HCT116 (cell line): ENCODE measurements around the gene CUEDC1. TPM values are rescaled to one million over a fixed set of nuclear protein-coding genes. Genes with fewer than 3 reads are reported as not detected.

Experiments used
- ATAC-seq: fragments of 200-7000 bp; cut with Tn5 transposase; 2 replicates; pipeline ENCODE4 v1.9.1; 2020; ENCODE audit warnings: mild to moderate bottlenecking, moderate library complexity
- BruUV-seq: library from RNA; stranded (reverse); fragments of 400-500 nt; replicated peaks from 2 replicates; lab custom pipeline; 2021; lab: Mats Ljungman, UMichigan
- CTCF ChIA-PET: fragments of 300-600 bp; sonication (Branson Sonifier 250); formaldehyde crosslinking; loops from one replicate; lab custom pipeline; 2021; ENCODE audit warnings: antibody characterized with exemption; lab: Charles Lee
- POLR2A ChIA-PET: fragments of 300-600, 350-600 bp; sonication (Branson Sonifier 250); formaldehyde crosslinking; loops from one replicate; lab custom pipeline; 2021; ENCODE audit warnings: antibody characterized with exemption; lab: Charles Lee
- RAD21 ChIA-PET, 2 experiments: fragments of 300-600 bp; sonication (Branson Sonifier 250); formaldehyde crosslinking; loops; one replicate each; lab custom pipeline; 2023; ENCODE audit warnings: low total read pairs in 2 of 2; ENCODE audit not compliant: uncharacterized antibody in 2 of 2, unreplicated experiment in 2 of 2, low non-redundant PET in 1 of 2; lab: Charles Lee
- DNase-seq: peaks from one replicate; pipeline ENCODE4 v3.0.0-alpha.2; 2010; ENCODE audit warnings: low read depth, low spot score
- H2AFZ ChIP-seq: fragments of 200-600 bp; shearing (Covaris generic), sonication (generic); 2 replicates; pipeline ENCODE4 v1.6.1; 2017; ENCODE audit warnings: low read depth, mixed run types, mixed read lengths, antibody characterized with exemption, low read length; ENCODE audit not compliant: poor library complexity, severe bottlenecking
- H3K27ac ChIP-seq: 2 replicates; pipeline ENCODE4 v1.5.1; 2012; ENCODE audit warnings: low read depth, low read length
- H3K27me3 ChIP-seq: fragments of 200-600 bp; sonication (generic); 2 replicates; pipeline ENCODE4 v1.6.1; 2016; ENCODE audit warnings: mixed run types, low read length, mixed read lengths; ENCODE audit not compliant: insufficient read depth
- H3K36me3 ChIP-seq, 2 experiments: fragments of 200-500 bp in 1 of 2; fragments of 200-600 bp in 1 of 2; sonication (Bioruptor generic) in 1 of 2; sonication (generic) in 1 of 2; 2 replicates each; pipeline versions ENCODE4 v1.5.1 to v1.6.1; 2014 to 2016; ENCODE audit warnings: low read length in 2 of 2, inconsistent platforms in 1 of 2, mixed read lengths in 1 of 2, mixed run types in 1 of 2; ENCODE audit not compliant: insufficient read depth in 2 of 2, control insufficient read depth in 1 of 2
- H3K4me1 ChIP-seq, 2 experiments: fragments of 200-600 bp in 1 of 2; sonication (generic) in 1 of 2; 2 replicates each; pipeline versions ENCODE4 v1.5.1 to v1.6.1; 2012 to 2017; ENCODE audit warnings: low read length in 2 of 2, inconsistent platforms in 1 of 2, mild to moderate bottlenecking in 1 of 2, mixed read lengths in 1 of 2, mixed run types in 1 of 2, moderate library complexity in 1 of 2; ENCODE audit not compliant: insufficient read depth in 2 of 2, control insufficient read depth in 1 of 2
- H3K4me2 ChIP-seq: fragments of 200-600 bp; sonication (generic); 2 replicates; pipeline ENCODE4 v1.6.1; 2017; ENCODE audit warnings: mixed run types, low read length, mixed read lengths
- H3K4me3 ChIP-seq, 2 experiments: fragments of 200-600 bp in 1 of 2; sonication (generic) in 1 of 2; replicated peaks in 1 of 2; 2 replicates each; pipeline ENCODE4 v1.5.1; 2011 to 2016; ENCODE audit warnings: low read length in 2 of 2, control low read depth in 1 of 2, low read depth in 1 of 2, mild to moderate bottlenecking in 1 of 2, mixed read lengths in 1 of 2, mixed run types in 1 of 2
- H3K79me2 ChIP-seq: fragments of 200-600 bp; sonication (generic); 2 replicates; pipeline ENCODE4 v1.6.1; 2017; ENCODE audit warnings: mild to moderate bottlenecking, mixed run types, low read length, moderate library complexity, mixed read lengths; ENCODE audit not compliant: insufficient read depth
- H3K9ac ChIP-seq: fragments of 200-600 bp; sonication (generic); 2 replicates; pipeline ENCODE4 v1.6.1; 2016; ENCODE audit warnings: low read length, mixed read lengths
- H3K9me2 ChIP-seq: fragments of 200-600 bp; sonication (generic), shearing (Covaris generic); 2 replicates; pipeline ENCODE4 v1.6.1; 2017; ENCODE audit warnings: mixed run types, mild to moderate bottlenecking, moderate library complexity; ENCODE audit not compliant: insufficient read depth
- H3K9me3 ChIP-seq, 2 experiments: fragments of 200-500 bp in 1 of 2; fragments of 200-600 bp in 1 of 2; sonication (Bioruptor generic) in 1 of 2; sonication (generic) in 1 of 2; 2 replicates each; pipeline ENCODE4 v1.6.1; 2014 to 2017; ENCODE audit warnings: low read length in 2 of 2, mixed read lengths in 2 of 2, inconsistent platforms in 1 of 2, low read depth in 1 of 2, mild to moderate bottlenecking in 1 of 2, mixed run types in 1 of 2, moderate library complexity in 1 of 2; ENCODE audit not compliant: control insufficient read depth in 1 of 2, insufficient read depth in 1 of 2
- H4K20me1 ChIP-seq: fragments of 200-600 bp; sonication (generic), shearing (Covaris generic); 2 replicates; pipeline ENCODE4 v1.6.1; 2017; ENCODE audit warnings: mixed run types, mild to moderate bottlenecking, moderate library complexity; ENCODE audit not compliant: insufficient read depth
- ELF1 ChIP-seq: IDR thresholded peaks from 2 replicates; pipeline ENCODE4 v1.6.1; 2012; ENCODE audit warnings: low read depth, borderline replicate concordance
- JUND ChIP-seq: IDR thresholded peaks from 2 replicates; pipeline ENCODE4 v1.6.1; 2012
- POLR2A ChIP-seq: IDR thresholded peaks from 2 replicates; pipeline ENCODE4 v1.7.0; 2011; ENCODE audit warnings: borderline replicate concordance; ENCODE audit not compliant: insufficient read depth, insufficient read length; ENCODE audit errors: extremely low read depth
- RAD21 ChIP-seq: IDR thresholded peaks from 2 replicates; pipeline ENCODE4 v1.6.1; 2012; ENCODE audit warnings: low read depth, mild to moderate bottlenecking
- SP1 ChIP-seq: IDR thresholded peaks from 2 replicates; pipeline ENCODE4 v1.6.1; 2012; ENCODE audit warnings: low read depth
- SRF ChIP-seq: IDR thresholded peaks from 2 replicates; pipeline ENCODE4 v1.6.1; 2012; ENCODE audit warnings: low read depth
- YY1 ChIP-seq: IDR thresholded peaks from 2 replicates; pipeline ENCODE4 v1.6.1; 2011; ENCODE audit warnings: low read length, low read depth, moderate library complexity, mild to moderate bottlenecking; ENCODE audit not compliant: insufficient replicate concordance; ENCODE audit errors: extremely low read depth
- intact Hi-C: fragments of 100-400 bp; cut with micrococcal nuclease; formaldehyde crosslinking; loops from 2 replicates; pipeline ENCODE4 v1.10.0; 2022
- total RNA-seq: library from RNA; stranded (reverse); gene quantifications from one replicate; pipeline ENCODE4 v1.2.1, GENCODE V29; 2021; ENCODE audit not compliant: unreplicated experiment
- TF ChIP-seq, protein P1 (sequence below): IDR thresholded peaks from 2 replicates; pipeline ENCODE4 v1.6.1; 2012
- TF ChIP-seq, protein P2 (sequence below): IDR thresholded peaks from 2 replicates; pipeline ENCODE4 v1.6.1; 2012; ENCODE audit warnings: low read depth

CUEDC1 gene
- total RNA-seq, 1 experiment from 2014 or later: 60.2 TPM

DNA sequence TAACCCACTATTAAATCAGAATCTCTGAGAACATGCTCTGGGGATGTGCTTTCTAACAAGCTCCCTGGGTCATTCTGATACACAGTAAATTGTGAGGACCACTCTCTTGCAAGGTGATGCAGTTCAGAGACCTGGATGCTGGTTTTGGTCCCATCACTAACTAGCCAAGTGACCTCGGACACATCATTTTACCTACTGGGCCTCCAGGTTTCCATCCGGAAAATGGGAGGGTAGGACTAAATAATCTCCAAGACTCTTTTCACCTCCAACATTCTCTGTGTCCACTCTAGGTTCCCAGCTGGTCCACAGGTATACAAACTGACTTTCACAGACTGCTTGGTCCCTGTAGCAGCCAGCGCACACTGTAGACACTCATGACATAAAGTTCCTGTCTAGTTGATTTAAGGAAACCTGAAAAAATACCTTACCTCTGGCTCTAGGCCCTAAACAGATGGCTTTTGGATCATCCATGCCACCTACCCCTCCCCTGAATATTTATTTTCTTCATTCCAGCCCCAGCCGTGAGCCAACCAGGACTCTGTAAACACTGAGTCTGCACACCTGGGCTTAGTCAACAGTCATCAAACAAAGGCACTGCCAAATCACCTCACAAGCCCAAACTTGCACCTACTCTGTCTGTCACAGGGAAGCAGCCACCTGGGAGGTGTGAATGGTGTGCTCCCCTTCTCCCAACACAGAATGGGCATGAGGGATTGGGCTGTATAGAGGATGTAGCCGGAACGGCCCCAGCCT lies 54.0 kb downstream of the CUEDC1 start (continued):
- no peak for TF ChIP-seq RAD21
- TF ChIP-seq, protein P1, sequence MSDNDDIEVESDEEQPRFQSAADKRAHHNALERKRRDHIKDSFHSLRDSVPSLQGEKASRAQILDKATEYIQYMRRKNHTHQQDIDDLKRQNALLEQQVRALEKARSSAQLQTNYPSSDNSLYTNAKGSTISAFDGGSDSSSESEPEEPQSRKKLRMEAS: peak; percentile 67
- TF ChIP-seq YY1: no peak
- TF ChIP-seq, all 23 proteins: peak for 3

DNA sequence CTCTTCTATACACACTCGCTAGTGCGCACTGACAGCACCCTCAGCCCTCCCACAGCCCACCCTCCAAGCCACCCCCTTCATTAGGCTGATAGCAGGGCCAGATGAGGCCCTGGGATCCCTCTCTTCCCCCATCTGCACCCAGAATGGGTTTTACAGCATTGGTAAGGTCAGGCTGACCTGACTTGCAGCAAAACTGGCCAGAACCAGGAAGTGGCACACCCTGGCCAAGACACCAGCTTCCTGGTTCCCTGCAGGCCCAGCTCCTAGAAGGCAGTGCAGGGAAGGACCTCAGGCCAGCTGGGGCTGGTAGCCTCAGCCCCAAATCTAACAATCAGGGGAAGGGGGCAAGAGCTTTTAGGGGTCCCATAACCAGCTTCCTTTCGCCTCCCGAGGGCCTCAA lies 55.4 kb downstream of the CUEDC1 start:
- POLR2A ChIA-PET: no interaction called here

More for the DNA sequence above, 55.4 kb downstream of the CUEDC1 start:
- Histone ChIP-seq H3K4me2 (peak overlapping the region; percentile 58), H3K36me3 (no peaks in the 10 kb centered on the region; a peak in 1 of 4 replicates), H2AFZ (no peak overlapping the region), H3K9me2 (no peaks in the 10 kb centered on the region), H3K27me3 (no peaks in the 10 kb centered on the region), H3K4me3 (no peak overlapping the region), H3K9ac (peak overlapping the region; percentile 51), H3K4me1 (peaks cover 81 to 87% of the 10 kb centered on the region in 2 experiments), H3K9me3 (no peaks in the 10 kb centered on the region)
- intact Hi-C loops: loop anchor here (5.0 kb wide), 1 partner anchor 52 kb away; no protein-coding TSS in a partner anchor
- no TSS peak for BruUV-seq
- RAD21 ChIA-PET: interaction anchor here (0.6 to 1.2 kb wide), 3 partner anchors 25 to 39 kb away, joined by 3 to 4 read pairs (median 3); no protein-coding TSS in a partner anchor
- DNase-seq: no peak
- TF ChIP-seq ELF1 (no peak), POLR2A (no peak), SRF (no peak), SP1 (no peak), JUND (no peak)
- TF ChIP-seq, protein P2, sequence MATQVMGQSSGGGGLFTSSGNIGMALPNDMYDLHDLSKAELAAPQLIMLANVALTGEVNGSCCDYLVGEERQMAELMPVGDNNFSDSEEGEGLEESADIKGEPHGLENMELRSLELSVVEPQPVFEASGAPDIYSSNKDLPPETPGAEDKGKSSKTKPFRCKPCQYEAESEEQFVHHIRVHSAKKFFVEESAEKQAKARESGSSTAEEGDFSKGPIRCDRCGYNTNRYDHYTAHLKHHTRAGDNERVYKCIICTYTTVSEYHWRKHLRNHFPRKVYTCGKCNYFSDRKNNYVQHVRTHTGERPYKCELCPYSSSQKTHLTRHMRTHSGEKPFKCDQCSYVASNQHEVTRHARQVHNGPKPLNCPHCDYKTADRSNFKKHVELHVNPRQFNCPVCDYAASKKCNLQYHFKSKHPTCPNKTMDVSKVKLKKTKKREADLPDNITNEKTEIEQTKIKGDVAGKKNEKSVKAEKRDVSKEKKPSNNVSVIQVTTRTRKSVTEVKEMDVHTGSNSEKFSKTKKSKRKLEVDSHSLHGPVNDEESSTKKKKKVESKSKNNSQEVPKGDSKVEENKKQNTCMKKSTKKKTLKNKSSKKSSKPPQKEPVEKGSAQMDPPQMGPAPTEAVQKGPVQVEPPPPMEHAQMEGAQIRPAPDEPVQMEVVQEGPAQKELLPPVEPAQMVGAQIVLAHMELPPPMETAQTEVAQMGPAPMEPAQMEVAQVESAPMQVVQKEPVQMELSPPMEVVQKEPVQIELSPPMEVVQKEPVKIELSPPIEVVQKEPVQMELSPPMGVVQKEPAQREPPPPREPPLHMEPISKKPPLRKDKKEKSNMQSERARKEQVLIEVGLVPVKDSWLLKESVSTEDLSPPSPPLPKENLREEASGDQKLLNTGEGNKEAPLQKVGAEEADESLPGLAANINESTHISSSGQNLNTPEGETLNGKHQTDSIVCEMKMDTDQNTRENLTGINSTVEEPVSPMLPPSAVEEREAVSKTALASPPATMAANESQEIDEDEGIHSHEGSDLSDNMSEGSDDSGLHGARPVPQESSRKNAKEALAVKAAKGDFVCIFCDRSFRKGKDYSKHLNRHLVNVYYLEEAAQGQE: no peak
- TF ChIP-seq, all 23 proteins: peak for 0
- CTCF ChIA-PET: interaction anchor here (0.7 to 2.9 kb wide), 6 partner anchors 9 to 100 kb away, joined by 3 to 14 read pairs (median 4); no protein-coding TSS in a partner anchor
- Histone ChIP-seq H4K20me1 (no peaks in the 10 kb centered on the region), H3K27ac (peak overlapping the region; percentile 63), H3K79me2 (peaks cover 62% of the 10 kb centered on the region)
- ATAC-seq: no peak; the same call in 1 of the 2 replicates
